ENCODE measurements around the gene ARRDC2. TPM values are rescaled to one million over a fixed set of nuclear protein-coding genes. Genes with fewer than 3 reads are reported as not detected.
A peak's percentile ranks its signal among the peaks of the same experiment; 100 is the strongest.

The ARRDC2 gene
- total RNA-seq, 6 experiments from 2014 or later: 3.6 to 28.5 (median 10.8) TPM

GRCh38 chr19:18049385-18049784 lies 41.4 kb downstream of the ARRDC2 start:
- H3K36me3 ChIP-seq: no peaks in the 10 kb centered on the region
- DNase-seq (peak; percentile 97 to 98 (median 98)), ATAC-seq (peak; percentile 66 to 83 (median 78))
- H3K4me3 ChIP-seq: peak overlapping the region in 1 of 3 donors; percentile 8
- no peaks in the 10 kb centered on the region for H3K27me3 ChIP-seq
- peak overlapping the region; percentile 89 to 99 (median 96) for H3K27ac ChIP-seq
- intact Hi-C loops (cut with DNase I): no loop called here
- 18% methylated on average over 8 of the region's 10 CpGs for WGBS (ENCODE audit: insufficient coverage, low coverage, low lambda C conversion rate, missing lambda C conversion rate)
- no peaks in the 10 kb centered on the region for H3K9me3 ChIP-seq
- H3K4me1 ChIP-seq: peaks cover 0 to 62% (median 20%) of the 10 kb centered on the region in 4 donors
- TF ChIP-seq CTCF (IDR thresholded peaks at IDR 0.05) (no peak), POLR2A (IDR thresholded peaks at IDR 0.05) (peak; percentile 72)

- H3K9me3 ChIP-seq: no peaks in the 10 kb centered on the region
- no peak for TF ChIP-seq POLR2A (IDR thresholded peaks at IDR 0.05)
- no peak for TF ChIP-seq CTCF (IDR thresholded peaks at IDR 0.05)
- intact Hi-C loops (cut with DNase I): no loop called here
- peaks cover 0 to 47% (median 12%) of the 10 kb centered on the region in 4 donors for H3K4me1 ChIP-seq
- H3K4me3 ChIP-seq: peak overlapping the region; percentile 34 to 55 (median 47)
- peak overlapping the region; percentile 89 to 99 (median 96) for H3K27ac ChIP-seq
- WGBS (ENCODE audit: insufficient coverage, low coverage, low lambda C conversion rate, missing lambda C conversion rate): 15% methylated on average over 17 of the region's 31 CpGs
- no peaks in the 10 kb centered on the region for H3K36me3 ChIP-seq
- DNase-seq (peak; percentile 81 to 89 (median 86)), ATAC-seq (peak; percentile 63 to 81 (median 78))
- H3K27me3 ChIP-seq: no peaks in the 10 kb centered on the region
Observed at GRCh38 chr19:18051887-18052286, 43.9 kb downstream of the ARRDC2 start.

- Histone ChIP-seq H3K4me1 (peaks cover 0 to 48% (median 17%) of the 10 kb centered on the region in 4 donors), H3K9me3 (no peaks in the 10 kb centered on the region), H3K36me3 (no peaks in the 10 kb centered on the region), H3K27me3 (no peaks in the 10 kb centered on the region), H3K4me3 (no peak overlapping the region), H3K27ac (peak overlapping the region in 1 of 3 donors; percentile 99)
- no peak for ATAC-seq
- no peak for DNase-seq
- 48% methylated on average over 8 of the region's 9 CpGs for WGBS (ENCODE audit: insufficient coverage, low coverage, low lambda C conversion rate, missing lambda C conversion rate)
- intact Hi-C loops (cut with DNase I): no loop called here
- TF ChIP-seq POLR2A (IDR thresholded peaks at IDR 0.05) (no peak), CTCF (IDR thresholded peaks at IDR 0.05) (no peak)
Observed at GRCh38 chr19:18053576-18054219, 45.7 kb downstream of the ARRDC2 start.

GRCh38 chr19:18055967-18056366 lies 48.0 kb downstream of the ARRDC2 start:
- H3K4me3 ChIP-seq: no peak overlapping the region
- DNase-seq (no peak), ATAC-seq (no peak)
- H3K36me3 ChIP-seq: no peaks in the 10 kb centered on the region
- intact Hi-C loops (cut with DNase I): loop anchor here in 1 of 2 donors (5.0 kb wide), 1 partner anchor 44 kb away; no protein-coding TSS in a partner anchor
- H3K27me3 ChIP-seq: no peaks in the 10 kb centered on the region
- H3K27ac ChIP-seq: no peak overlapping the region
- 100% methylated on average over 1 of the region's 5 CpGs for WGBS (ENCODE audit: insufficient coverage, low coverage, low lambda C conversion rate, missing lambda C conversion rate)
- H3K9me3 ChIP-seq: no peaks in the 10 kb centered on the region
- peaks cover 0 to 29% (median 11%) of the 10 kb centered on the region in 4 donors for H3K4me1 ChIP-seq
- TF ChIP-seq POLR2A (IDR thresholded peaks at IDR 0.05): no peak
- TF ChIP-seq CTCF (IDR thresholded peaks at IDR 0.05): no peak
